ENCODE results near the gene CLK4. TPM values are rescaled to one million over a fixed set of nuclear protein-coding genes. Genes with fewer than 3 reads are reported as not detected.

The CLK4 gene
- total RNA-seq, result 17.2 and 54.9 TPM in 2 replicates

DNA sequence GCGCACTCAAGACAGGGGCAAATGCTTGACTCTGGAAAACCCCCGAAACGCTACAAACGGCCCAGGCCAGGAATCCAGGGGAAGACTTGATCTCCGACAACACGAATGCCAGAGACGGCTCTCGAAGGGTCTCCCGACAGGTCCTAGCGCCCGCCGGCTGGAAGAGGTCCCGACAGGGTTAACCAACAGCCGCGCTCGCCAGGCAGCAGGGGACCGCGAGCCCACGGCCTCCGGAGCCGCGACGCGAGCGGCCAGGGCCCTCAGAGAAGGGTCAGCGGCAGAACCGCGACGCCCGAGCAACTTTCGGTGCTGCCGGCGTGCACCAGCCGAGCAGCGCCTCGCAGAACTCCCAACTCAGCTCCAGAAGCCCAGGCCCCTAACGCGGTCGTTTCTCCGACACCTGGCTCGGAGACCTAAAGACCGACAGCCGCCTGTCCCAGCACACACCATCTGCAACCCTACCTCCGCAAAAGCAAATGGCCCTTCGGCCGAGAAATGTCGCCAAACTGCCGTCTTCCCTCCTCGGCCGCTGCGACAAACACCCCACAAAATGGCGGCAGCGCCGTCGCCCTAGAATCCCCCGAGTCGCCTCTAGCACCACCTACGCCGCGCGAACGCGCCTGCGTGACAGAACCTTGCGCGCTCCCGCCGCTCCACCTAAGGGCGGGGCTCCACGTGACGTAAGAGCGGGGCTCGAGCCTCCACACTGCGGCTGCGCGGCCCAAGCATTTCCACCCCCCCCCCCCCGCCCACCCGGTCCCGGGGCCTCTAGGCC lies at the start of gene CLK4:
Gene CLK4 (minus strand): TSS at position 567 of the 775 bp plus-strand sequence. CDS start 3,634 bp downstream, outside the sequence.

DNA sequence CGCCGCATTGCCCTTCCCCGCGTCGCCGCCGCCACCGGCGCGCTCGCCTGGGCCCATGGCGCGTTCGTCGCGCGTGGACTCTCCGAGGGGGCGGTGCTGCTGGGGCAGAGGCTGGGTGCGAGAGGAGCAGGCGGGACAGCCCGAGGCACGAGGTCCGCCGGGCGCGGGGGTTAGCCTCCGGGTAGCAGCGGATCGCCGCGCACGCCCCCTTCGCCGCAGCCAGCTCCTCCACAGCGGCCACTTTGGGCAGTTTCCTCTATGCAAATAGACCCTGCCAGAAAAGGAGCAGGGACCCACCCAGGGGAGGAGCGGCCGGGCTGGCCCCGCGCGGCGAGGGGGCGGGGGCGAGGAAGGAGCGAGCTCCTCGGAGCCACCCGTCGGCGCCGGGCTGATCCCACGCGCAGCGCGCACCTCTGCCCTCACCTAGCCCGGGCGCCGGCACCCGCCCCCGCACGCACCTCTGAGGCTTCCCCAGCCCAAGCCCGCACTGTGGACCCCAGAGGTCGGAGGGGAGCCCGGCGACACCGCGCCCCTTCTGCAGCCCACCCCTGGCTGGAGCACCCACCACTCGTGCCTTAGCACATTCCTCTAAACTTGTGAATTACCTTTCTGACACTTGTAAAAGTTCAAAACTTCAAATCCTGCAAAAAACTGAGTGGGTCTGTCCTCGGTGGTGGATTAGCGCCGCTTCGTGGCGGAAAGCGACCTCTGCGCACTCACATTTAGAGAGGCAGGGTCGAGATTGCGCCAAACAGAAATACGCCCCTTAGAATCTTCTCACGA lies 36.5 kb downstream of the CLK4 start, which contains the start of gene COL23A1:
Gene COL23A1 (minus strand): TSS at position 253 of the 783 bp plus-strand sequence.

Other genes with a start within 250 kb of the CLK4 start
- under 0.01 and 0.06 TPM in 2 replicates for gene COL23A1, start 36.7 kb downstream of the CLK4 start, total RNA-seq
- 5.3 and 8.1 TPM in 2 replicates for gene ZNF354A, start 103.6 kb upstream of the CLK4 start, total RNA-seq
- gene ZNF354B, start 232.9 kb upstream of the CLK4 start, total RNA-seq, result 5.0 and 9.1 TPM in 2 replicates

Data from bladder microvascular endothelial cell (primary cell).